HepG2 (cell line): ENCODE results near the gene NT5C1A. TPM values are rescaled to one million over a fixed set of nuclear protein-coding genes. Genes with fewer than 3 reads are reported as not detected.

Experiments used
- ATAC-seq: fragments of 200-7000 bp; cut with Tn5 transposase; 3 replicates; pipeline ENCODE4 v1.9.1; 2020; ENCODE audit warnings: mild to moderate bottlenecking, moderate library complexity
- BruUV-seq: library from RNA; stranded (reverse); fragments of 400-500 nt; replicated peaks from 2 replicates; lab custom pipeline; 2021; lab: Mats Ljungman, UMichigan
- CTCF ChIA-PET: fragments of 300-600 bp; formaldehyde crosslinking; extraction: SDS; loops from one replicate; lab custom pipeline; 2021; ENCODE audit warnings: low total read pairs, inconsistent platforms, low intra/inter-chr PET ratio; lab: Yijun Ruan, JAX
- POLR2A ChIA-PET: fragments of 350-600 bp; sonication (Branson Sonifier 250); formaldehyde crosslinking; loops from one replicate; lab custom pipeline; 2020; ENCODE audit warnings: antibody characterized with exemption, inconsistent platforms; lab: Yijun Ruan, JAX
- DNase-seq: peaks from one replicate; pipeline ENCODE4 v3.0.0-alpha.2; 2015; ENCODE audit warnings: low spot score
- FAIRE-seq: peaks from 3 replicates; lab custom pipeline; 2011; peaks lifted over from hg19 to GRCh38; lab: Jason Lieb, UNC
- H2AFZ ChIP-seq: one replicate; pipeline ENCODE4 v1.6.1; 2011; ENCODE audit warnings: low read length, inconsistent platforms
- H3K27ac ChIP-seq: fragments of 300-600 bp; 3 replicates; pipeline ENCODE4 v1.8.0; 2011; ENCODE audit warnings: mixed run types, mild to moderate bottlenecking, mixed read lengths, low read length, inconsistent platforms; ENCODE audit not compliant: insufficient read depth; ENCODE audit errors: extremely low read length
- H3K27me3 ChIP-seq, 2 experiments: fragments of 200-600 bp in 1 of 2; 2 replicates in 1 of 2; 3 replicates in 1 of 2; pipeline versions ENCODE4 v1.6.0 to v1.8.0; 2011; ENCODE audit warnings: low read length in 2 of 2, mild to moderate bottlenecking in 2 of 2, moderate library complexity in 2 of 2, inconsistent platforms in 1 of 2; ENCODE audit not compliant: insufficient read depth in 2 of 2, control insufficient read depth in 1 of 2
- H3K36me3 ChIP-seq, 2 experiments: fragments of 200-600 bp in 1 of 2; replicated peaks in 1 of 2; 2 replicates in 1 of 2; 3 replicates in 1 of 2; pipeline versions ENCODE4 v1.5.1 to v1.8.0; 2011; ENCODE audit warnings: low read length in 2 of 2, inconsistent platforms in 1 of 2; ENCODE audit not compliant: insufficient read depth in 2 of 2, control insufficient read depth in 1 of 2
- H3K4me1 ChIP-seq: 2 replicates; pipeline ENCODE4 v1.5.1; 2012; ENCODE audit warnings: low read length, inconsistent platforms; ENCODE audit not compliant: insufficient read depth
- H3K4me2 ChIP-seq: 2 replicates; pipeline ENCODE4 v1.6.0; 2011; ENCODE audit warnings: low read depth, low read length, inconsistent platforms
- H3K4me3 ChIP-seq, 3 experiments: fragments of 200-600 bp in 1 of 3; sonication (generic), shearing (Covaris generic) in 1 of 3; replicated peaks in 1 of 3; 2 replicates each; pipeline ENCODE4 v1.5.1; 2011 to 2016; ENCODE audit warnings: low read length in 3 of 3, inconsistent platforms in 2 of 3, low read depth in 2 of 3, mild to moderate bottlenecking in 2 of 3, control low read depth in 1 of 3, mixed read lengths in 1 of 3; ENCODE audit not compliant: insufficient read depth in 1 of 3
- H3K79me2 ChIP-seq: one replicate; pipeline ENCODE4 v1.6.1; 2011; ENCODE audit warnings: low read length, inconsistent platforms; ENCODE audit not compliant: insufficient read depth
- H3K9ac ChIP-seq: 2 replicates; pipeline ENCODE4 v1.6.0; 2011; ENCODE audit warnings: mild to moderate bottlenecking, low read depth, low read length, inconsistent platforms; ENCODE audit not compliant: insufficient read depth
- H3K9me3 ChIP-seq: 2 replicates; pipeline ENCODE4 v1.5.1; 2012; ENCODE audit warnings: mild to moderate bottlenecking, low read length
- H4K20me1 ChIP-seq: 2 replicates; pipeline ENCODE4 v1.6.0; 2011; ENCODE audit warnings: inconsistent platforms, mild to moderate bottlenecking, low read length, moderate library complexity; ENCODE audit not compliant: insufficient read depth
- FOXA1 ChIP-seq, 2 experiments: fragments of 450-650 bp in 1 of 2; sonication (generic) in 1 of 2; formaldehyde crosslinking in 1 of 2; IDR thresholded peaks; 2 replicates each; pipeline versions ENCODE4 v1.4.0 to v1.6.1; 2016 to 2020; ENCODE audit warnings: missing genetic modification reagents in 1 of 2
- GPBP1L1 ChIP-seq: sonication (generic); formaldehyde crosslinking; IDR thresholded peaks from 2 replicates; pipeline ENCODE4 v1.5.0; 2020; ENCODE audit warnings: mild to moderate bottlenecking, missing genetic modification reagents
- PHF21A ChIP-seq: sonication (generic); formaldehyde crosslinking; IDR thresholded peaks from 2 replicates; pipeline ENCODE4 v1.5.0; 2020; ENCODE audit warnings: mild to moderate bottlenecking, missing genetic modification reagents
- SRSF9 ChIP-seq: fragments of 200-400 bp; formaldehyde crosslinking; IDR thresholded peaks from 2 replicates; pipeline ENCODE4 v1.6.1; 2018; ENCODE audit warnings: borderline replicate concordance, mild to moderate bottlenecking, low read depth, low read length; ENCODE audit not compliant: insufficient read depth, poor library complexity, severe bottlenecking
- ZBTB1 ChIP-seq: sonication (generic); formaldehyde crosslinking; IDR thresholded peaks from 2 replicates; pipeline ENCODE4 v1.4.0; 2020; ENCODE audit warnings: missing genetic modification reagents, borderline replicate concordance
- ZNF17 ChIP-seq: sonication (generic); formaldehyde crosslinking; IDR thresholded peaks from 2 replicates; pipeline ENCODE4 v1.5.0; 2020; ENCODE audit warnings: mild to moderate bottlenecking, missing genetic modification reagents
- ZNF496 ChIP-seq: sonication (generic); formaldehyde crosslinking; IDR thresholded peaks from 2 replicates; pipeline ENCODE4 v1.8.1; 2023; ENCODE audit warnings: mild to moderate bottlenecking, moderate library complexity, missing genetic modification reagents; ENCODE audit not compliant: insufficient replicate concordance
- ZNF740 ChIP-seq: sonication (generic); formaldehyde crosslinking; IDR thresholded peaks from 2 replicates; pipeline ENCODE4 v1.4.0; 2020; ENCODE audit warnings: missing genetic modification reagents
- ZNF883 ChIP-seq: sonication (generic); formaldehyde crosslinking; IDR thresholded peaks from 2 replicates; pipeline ENCODE4 v1.5.1; 2020; ENCODE audit warnings: mild to moderate bottlenecking, missing genetic modification reagents; ENCODE audit errors: not compliant biosample characterization
- WGBS: methylation state at CpG from one replicate; pipeline ENCODE4 v1.1.6; 2017; ENCODE audit warnings: low lambda C conversion rate; 5-methylcytosine and 5-hydroxymethylcytosine counted together
- in situ Hi-C: cut with HindIII; loops from 2 replicates; pipeline ENCODE4 v1.10.0; 2017; ENCODE audit warnings: low pct_unique_long_range_greater_than_20kb; ENCODE audit not compliant: extremely low pct_ligation_motif_present
- intact Hi-C: fragments of 100-400 bp; cut with micrococcal nuclease; formaldehyde crosslinking; loops from one replicate; pipeline ENCODE4 v1.10.0; 2022; ENCODE audit not compliant: unreplicated experiment
- polyA plus RNA-seq, 8 experiments: library from polyadenylated mRNA; depleted of rRNA in 3 of 8; stranded (reverse) in 7 of 8; unstranded in 1 of 8; fragments of >200 nt; fragmentation: Illumina TruSeq in 4 of 8; extraction: Trizol in 4 of 8; gene quantifications; 2 replicates each; pipeline versions ENCODE4 v1.2.1 to v1.2.3, GENCODE V29; 2011 to 2016; ENCODE audit warnings: low read depth in 4 of 8, missing spikeins in 1 of 8, mixed read lengths in 1 of 8; ENCODE audit not compliant: insufficient read depth in 1 of 8
- total RNA-seq, 5 experiments: library from RNA; depleted of rRNA; stranded (reverse); fragments of >200 nt; fragmentation: Illumina TruSeq; extraction: Trizol; gene quantifications; 2 replicates each; pipeline ENCODE4 v1.2.3, GENCODE V29; 2016; ENCODE audit warnings: low read depth in 1 of 5

Gene NT5C1A
- total and polyA plus RNA-seq, 2 of the 13 experiments (the other 11 are each of a cell fraction or from before 2014, with no cell fraction given) = not detected

DNA sequence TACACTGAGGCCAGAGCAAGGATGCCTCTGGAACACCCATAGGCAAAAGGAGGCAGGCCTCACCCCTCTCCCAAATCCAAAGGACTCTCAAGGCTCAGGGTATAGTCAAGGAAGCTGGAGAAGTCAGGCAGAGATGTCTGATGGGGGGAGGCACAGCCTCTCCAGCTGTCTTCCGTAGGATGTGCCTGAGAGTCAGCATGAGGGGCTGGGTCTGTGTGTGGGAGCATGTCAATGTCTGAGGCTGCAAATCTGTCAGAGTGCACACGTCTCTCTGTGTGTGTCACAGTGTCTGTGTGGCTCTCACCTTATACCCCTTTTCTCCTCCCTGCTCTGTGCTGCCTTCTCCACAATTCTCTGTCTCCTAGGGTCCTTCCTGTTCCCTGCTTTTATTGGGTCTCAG lies 15.3 kb upstream of the NT5C1A start:
- H3K27ac ChIP-seq = no peak overlapping the region
- no peak for DNase-seq
- CTCF ChIA-PET = no interaction called here
- no peak for ATAC-seq
- no peak for TF ChIP-seq GPBP1L1 (CRISPR knock-in tag)
- TF ChIP-seq, all 625 proteins: peak for 0
- in situ Hi-C loops (no loop called here), intact Hi-C loops (no loop called here)
- peaks cover 8% of the 10 kb centered on the region; the same call in 1 of the 2 replicates for H3K4me1 ChIP-seq
- no TSS peak for BruUV-seq
- H3K4me3 ChIP-seq = no peak overlapping the region
- H3K4me2 ChIP-seq = no peak overlapping the region
- no peak for FAIRE-seq
- H3K27me3 ChIP-seq = peaks cover 11 to 62% of the 10 kb centered on the region in 2 experiments
- H2AFZ ChIP-seq = no peak overlapping the region
- WGBS = no CpG with 5 or more reads among the region's 2 CpGs
- no peaks in the 10 kb centered on the region for H3K9me3 ChIP-seq
- no peaks in the 10 kb centered on the region for H3K79me2 ChIP-seq
- POLR2A ChIA-PET = no interaction called here
- no peaks in the 10 kb centered on the region for H3K36me3 ChIP-seq
- no peak overlapping the region for H3K9ac ChIP-seq
- 0 out of 2 replicates have a peak, but pooled peaks cover 2% of the 10 kb centered on the region for H4K20me1 ChIP-seq

DNA sequence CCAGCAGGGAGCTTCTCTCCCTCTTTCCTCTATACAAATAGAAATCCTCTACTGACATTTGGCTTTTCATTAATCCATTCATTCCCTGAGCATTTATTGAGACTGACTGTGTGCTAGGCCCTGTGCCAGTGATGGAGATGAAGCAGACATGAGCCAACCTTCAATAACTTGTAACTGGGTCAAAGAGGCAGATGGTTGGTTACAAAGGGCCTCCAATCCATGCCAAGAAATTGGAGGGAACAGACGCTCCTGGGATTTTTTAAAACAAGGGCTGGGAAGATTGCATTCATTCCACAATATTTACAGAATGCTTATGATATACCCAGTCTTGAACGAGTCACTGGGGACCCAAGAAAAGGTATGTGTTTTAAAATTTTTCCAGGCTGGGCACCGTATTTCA lies 13.2 kb upstream of the NT5C1A start:
- no peaks in the 10 kb centered on the region for H3K4me1 ChIP-seq
- H3K79me2 ChIP-seq = no peaks in the 10 kb centered on the region
- no peak overlapping the region for H3K4me2 ChIP-seq
- H3K9ac ChIP-seq = no peak overlapping the region
- WGBS = 17% methylated on average over 3 of the region's 3 CpGs
- no peak overlapping the region for H3K27ac ChIP-seq
- 0 out of 2 replicates have a peak, but pooled peaks cover 2% of the 10 kb centered on the region for H4K20me1 ChIP-seq
- no TSS peak for BruUV-seq
- no peak overlapping the region for H3K4me3 ChIP-seq
- no peak for FAIRE-seq
- DNase-seq = no peak
- in situ Hi-C loops (no loop called here), intact Hi-C loops (no loop called here)
- ChIA-PET POLR2A (no interaction called here), CTCF (no interaction called here)
- no peak for ATAC-seq
- no peaks in the 10 kb centered on the region for H3K36me3 ChIP-seq
- no peak for TF ChIP-seq ZNF883 (CRISPR knock-in tag)
- no peak for TF ChIP-seq ZNF17 (CRISPR knock-in tag)
- no peak for TF ChIP-seq FOXA1 (IDR thresholded peaks at IDR 0.05)
- TF ChIP-seq FOXA1 (CRISPR knock-in tag; IDR thresholded peaks at IDR 0.05) = no peak
- TF ChIP-seq SRSF9 = no peak
- no peak for TF ChIP-seq PHF21A (CRISPR knock-in tag)
- TF ChIP-seq ZNF740 (CRISPR knock-in tag) = no peak
- no peak for TF ChIP-seq ZNF496 (CRISPR knock-in tag)
- TF ChIP-seq ZBTB1 (CRISPR knock-in tag) = no peak
- H3K27me3 ChIP-seq = peaks cover 4 to 57% of the 10 kb centered on the region in 2 experiments
- H3K9me3 ChIP-seq = no peaks in the 10 kb centered on the region
- no peak overlapping the region for H2AFZ ChIP-seq
